Measurements from ENCODE around the gene DSTN.

GRCh38 chr20:17633221-17633849 lies 63.5 kb downstream of the DSTN start:
- no peak for TF ChIP-seq POLR2AphosphoS5 (IDR thresholded peaks at IDR 0.05; ENCODE audit: insufficient read depth, low read depth, low read length)
- TF ChIP-seq, protein P1, sequence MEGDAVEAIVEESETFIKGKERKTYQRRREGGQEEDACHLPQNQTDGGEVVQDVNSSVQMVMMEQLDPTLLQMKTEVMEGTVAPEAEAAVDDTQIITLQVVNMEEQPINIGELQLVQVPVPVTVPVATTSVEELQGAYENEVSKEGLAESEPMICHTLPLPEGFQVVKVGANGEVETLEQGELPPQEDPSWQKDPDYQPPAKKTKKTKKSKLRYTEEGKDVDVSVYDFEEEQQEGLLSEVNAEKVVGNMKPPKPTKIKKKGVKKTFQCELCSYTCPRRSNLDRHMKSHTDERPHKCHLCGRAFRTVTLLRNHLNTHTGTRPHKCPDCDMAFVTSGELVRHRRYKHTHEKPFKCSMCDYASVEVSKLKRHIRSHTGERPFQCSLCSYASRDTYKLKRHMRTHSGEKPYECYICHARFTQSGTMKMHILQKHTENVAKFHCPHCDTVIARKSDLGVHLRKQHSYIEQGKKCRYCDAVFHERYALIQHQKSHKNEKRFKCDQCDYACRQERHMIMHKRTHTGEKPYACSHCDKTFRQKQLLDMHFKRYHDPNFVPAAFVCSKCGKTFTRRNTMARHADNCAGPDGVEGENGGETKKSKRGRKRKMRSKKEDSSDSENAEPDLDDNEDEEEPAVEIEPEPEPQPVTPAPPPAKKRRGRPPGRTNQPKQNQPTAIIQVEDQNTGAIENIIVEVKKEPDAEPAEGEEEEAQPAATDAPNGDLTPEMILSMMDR (IDR thresholded peaks at IDR 0.05; ENCODE audit: extremely low read depth in 1 of 2, insufficient read depth in 1 of 2, low read depth in 1 of 2, low read length in 2 of 2): no peak
- TF ChIP-seq JUN (IDR thresholded peaks at IDR 0.05; ENCODE audit: borderline replicate concordance, insufficient read depth, insufficient read length, low read depth): no peak
- TF ChIP-seq EZH2 (IDR thresholded peaks at IDR 0.05; ENCODE audit: borderline replicate concordance, low read depth, low read length, severe bottlenecking): no peak
- no peak for TF ChIP-seq POLR2A (IDR thresholded peaks at IDR 0.05; ENCODE audit: low read depth, low read length)

Measured in endothelial cell of umbilical vein (primary cell).